NB4 (cell line): ENCODE results near the gene ELF1.

Experiments
- DNase-seq: peaks from one replicate; pipeline ENCODE4 v3.0.0; 2010; ENCODE audit warnings: low read depth
- H3K4me3 ChIP-seq: one replicate; pipeline ENCODE4 v1.5.1; 2011; ENCODE audit warnings: mild to moderate bottlenecking, low read depth, low read length, moderate library complexity
- MYC ChIP-seq: IDR thresholded peaks from 2 replicates; pipeline ENCODE4 v1.6.1; 2011; ENCODE audit warnings: low read depth, low read length
- POLR2A ChIP-seq: IDR thresholded peaks from 2 replicates; pipeline ENCODE4 v1.6.1; 2011; ENCODE audit warnings: mild to moderate bottlenecking; ENCODE audit not compliant: insufficient read length; ENCODE audit errors: extremely low read depth
- TF ChIP-seq, protein P1 (sequence below): IDR thresholded peaks from one replicate; pipeline ENCODE4 v1.5.1; 2012; ENCODE audit warnings: low read depth, low read length
- TF ChIP-seq, protein P2 (sequence below): IDR thresholded peaks from 2 replicates; pipeline ENCODE4 v1.6.1; 2011; ENCODE audit warnings: low read depth, low read length

The ELF1 gene

DNA sequence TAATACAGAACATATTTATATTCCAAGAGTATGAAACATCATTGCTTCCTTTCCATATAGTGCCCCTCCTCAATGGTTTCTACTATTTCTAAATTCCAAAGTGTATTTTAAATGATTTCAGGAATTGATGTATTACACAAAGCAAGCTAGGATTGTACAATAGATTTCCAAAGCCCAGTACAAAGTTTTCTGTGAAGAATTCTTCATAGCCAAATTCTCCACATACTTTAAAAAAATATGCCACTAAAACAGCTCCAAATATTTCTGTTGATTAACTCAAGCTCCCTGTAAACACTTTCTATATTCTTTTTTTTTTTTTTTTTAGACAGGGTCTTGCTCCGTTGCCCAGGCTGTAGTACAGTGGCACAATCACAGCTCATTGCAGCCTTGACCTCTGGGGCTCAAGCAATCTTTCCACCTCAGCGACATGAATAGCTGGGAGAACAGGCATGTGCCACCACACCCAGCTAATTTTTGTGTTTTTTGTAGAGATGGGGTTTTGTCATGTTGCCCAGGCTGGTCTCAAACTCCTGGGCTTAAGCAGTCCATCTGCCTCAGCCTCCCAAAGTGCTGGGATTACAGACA, 50.6 kb downstream of the ELF1 start:
- TF ChIP-seq POLR2A (no peak), MYC (no peak)
- TF ChIP-seq, protein P1, sequence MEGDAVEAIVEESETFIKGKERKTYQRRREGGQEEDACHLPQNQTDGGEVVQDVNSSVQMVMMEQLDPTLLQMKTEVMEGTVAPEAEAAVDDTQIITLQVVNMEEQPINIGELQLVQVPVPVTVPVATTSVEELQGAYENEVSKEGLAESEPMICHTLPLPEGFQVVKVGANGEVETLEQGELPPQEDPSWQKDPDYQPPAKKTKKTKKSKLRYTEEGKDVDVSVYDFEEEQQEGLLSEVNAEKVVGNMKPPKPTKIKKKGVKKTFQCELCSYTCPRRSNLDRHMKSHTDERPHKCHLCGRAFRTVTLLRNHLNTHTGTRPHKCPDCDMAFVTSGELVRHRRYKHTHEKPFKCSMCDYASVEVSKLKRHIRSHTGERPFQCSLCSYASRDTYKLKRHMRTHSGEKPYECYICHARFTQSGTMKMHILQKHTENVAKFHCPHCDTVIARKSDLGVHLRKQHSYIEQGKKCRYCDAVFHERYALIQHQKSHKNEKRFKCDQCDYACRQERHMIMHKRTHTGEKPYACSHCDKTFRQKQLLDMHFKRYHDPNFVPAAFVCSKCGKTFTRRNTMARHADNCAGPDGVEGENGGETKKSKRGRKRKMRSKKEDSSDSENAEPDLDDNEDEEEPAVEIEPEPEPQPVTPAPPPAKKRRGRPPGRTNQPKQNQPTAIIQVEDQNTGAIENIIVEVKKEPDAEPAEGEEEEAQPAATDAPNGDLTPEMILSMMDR = no peak
- TF ChIP-seq, protein P2, sequence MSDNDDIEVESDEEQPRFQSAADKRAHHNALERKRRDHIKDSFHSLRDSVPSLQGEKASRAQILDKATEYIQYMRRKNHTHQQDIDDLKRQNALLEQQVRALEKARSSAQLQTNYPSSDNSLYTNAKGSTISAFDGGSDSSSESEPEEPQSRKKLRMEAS = no peak

DNA sequence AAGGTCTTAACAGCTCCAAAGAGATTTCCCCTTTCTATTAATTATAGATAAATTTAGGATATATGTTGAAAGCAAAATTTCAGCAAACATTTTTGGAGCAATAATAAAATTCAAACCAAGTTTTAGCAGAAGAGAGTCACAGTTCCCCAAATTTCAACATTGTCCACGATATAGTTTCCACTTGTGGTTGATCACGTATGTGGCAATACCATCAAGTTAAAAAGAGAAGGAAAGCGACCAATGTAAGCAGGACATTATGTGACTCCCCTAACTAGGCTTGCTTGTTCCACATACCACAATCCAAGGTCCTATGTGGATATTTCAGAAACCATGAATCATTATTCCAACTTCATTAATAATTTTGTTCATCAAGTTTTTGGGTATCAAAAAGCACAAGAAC, 52.8 kb downstream of the ELF1 start:
- DNase-seq = peak; percentile 91
- peak overlapping the region; percentile 19 for H3K4me3 ChIP-seq
- TF ChIP-seq, protein P1 = no peak
- TF ChIP-seq, protein P2 = no peak
- TF ChIP-seq MYC (no peak), POLR2A (no peak)

More for the DNA sequence above, 50.6 kb downstream of the ELF1 start:
- DNase-seq = no peak
- no peak overlapping the region for H3K4me3 ChIP-seq

DNA sequence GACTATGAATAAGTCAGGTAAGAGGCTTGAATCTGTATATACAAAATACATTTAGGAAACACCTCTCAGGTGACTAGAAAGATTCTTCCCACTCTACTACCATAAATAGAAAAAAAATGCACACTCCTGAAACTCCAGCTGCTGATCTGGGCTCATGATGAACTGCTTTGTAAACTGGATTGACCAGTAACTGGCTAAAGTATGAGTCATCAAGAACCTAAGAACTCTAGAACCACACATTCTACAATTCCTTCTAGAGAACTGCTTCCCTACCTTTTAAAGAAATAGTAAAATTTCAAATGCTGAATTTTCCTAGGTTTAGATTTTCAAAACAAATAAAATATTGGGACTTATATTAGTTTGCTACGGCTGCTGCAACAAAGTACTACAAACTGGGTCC, 55.2 kb downstream of the ELF1 start:
- peak; percentile 53 for DNase-seq
- H3K4me3 ChIP-seq = no peak overlapping the region
- TF ChIP-seq, protein P1 = no peak
- TF ChIP-seq, protein P2 = no peak
- TF ChIP-seq POLR2A (no peak), MYC (no peak)

DNA sequence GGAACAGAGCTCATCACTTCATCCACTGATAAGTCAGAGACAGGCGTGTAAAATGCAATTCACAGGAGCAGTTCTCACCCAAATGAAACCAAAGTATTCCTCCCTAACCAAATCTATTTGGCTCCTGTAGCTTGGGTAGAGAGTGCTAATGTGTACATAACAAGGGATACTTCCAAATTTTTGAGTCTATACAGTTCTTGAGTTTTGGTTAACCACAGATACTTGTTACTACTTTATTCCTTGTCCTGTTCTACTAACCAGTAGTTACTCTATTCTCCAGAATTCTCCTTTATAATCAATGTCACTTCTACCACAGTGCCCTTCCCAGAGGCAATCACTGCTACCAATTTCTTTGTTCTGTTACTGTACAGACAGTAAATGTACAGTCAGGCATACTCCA, 57.3 kb downstream of the ELF1 start:
- H3K4me3 ChIP-seq = peak overlapping the region; percentile 41
- peak; percentile 42 for DNase-seq
- TF ChIP-seq MYC = no peak
- no peak for TF ChIP-seq POLR2A
- TF ChIP-seq, protein P1 = no peak
- TF ChIP-seq, protein P2 = no peak

DNA sequence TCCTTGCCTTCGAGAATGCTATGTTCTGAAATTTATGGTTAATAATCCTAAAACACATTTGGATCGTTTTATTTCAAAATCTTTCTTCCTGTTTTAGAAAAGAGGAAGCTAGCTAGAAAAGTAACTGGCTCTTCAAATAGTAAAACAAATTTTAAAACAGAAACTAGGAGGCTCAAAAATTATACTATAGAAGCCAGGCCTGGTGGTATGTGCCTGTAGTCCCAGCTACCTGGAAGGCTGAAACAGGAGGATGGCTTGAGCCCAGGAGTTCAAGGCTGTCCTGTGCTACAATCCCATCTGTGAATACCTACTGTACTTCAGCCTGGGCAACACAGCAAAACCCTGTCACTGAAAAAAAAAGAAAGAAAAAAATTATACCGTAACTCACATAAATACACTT, 57.9 kb downstream of the ELF1 start:
- H3K4me3 ChIP-seq = peak overlapping the region; percentile 41
- peak; percentile 78 for DNase-seq
- TF ChIP-seq, protein P2 = 0 out of 2 replicates have a peak, but pooled peaks have one; percentile 27
- TF ChIP-seq MYC (no peak), POLR2A (no peak)
- TF ChIP-seq, protein P1 = no peak
